HL-60 (cell line): ENCODE measurements around the gene DNLZ.

ENCODE experiments used
- DNase-seq, 2 experiments: peaks; one replicate each; pipeline ENCODE4 v3.0.0-alpha.2; 2010 to 2020; ENCODE audit warnings: low read depth in 1 of 2, low spot score in 1 of 2
- H3K27ac ChIP-seq: fragments of 250-450 bp; sonication (Bioruptor Pico); replicated peaks from 2 replicates; pipeline ENCODE4 v1.5.1; 2020; ENCODE audit warnings: mild to moderate bottlenecking, moderate library complexity
- H3K27me3 ChIP-seq: fragments of 250-450 bp; sonication (Bioruptor Pico); 2 replicates; pipeline ENCODE4 v1.5.1; 2021; ENCODE audit warnings: mild to moderate bottlenecking, moderate library complexity; ENCODE audit not compliant: insufficient read depth, poor library complexity, severe bottlenecking
- H3K4me3 ChIP-seq: replicated peaks from 2 replicates; pipeline ENCODE4 v1.5.1; 2011; ENCODE audit warnings: mild to moderate bottlenecking, control low read depth, low read length; ENCODE audit not compliant: insufficient read depth
- CTCF ChIP-seq: IDR thresholded peaks from one replicate; pipeline ENCODE4 v1.5.1; 2011; ENCODE audit warnings: low read length, control low read depth, inconsistent platforms; ENCODE audit not compliant: insufficient read depth
- GABPA ChIP-seq: IDR thresholded peaks from 2 replicates; pipeline ENCODE4 v1.6.1; 2012; ENCODE audit warnings: low read depth
- POLR2AphosphoS5 ChIP-seq: IDR thresholded peaks from 2 replicates; pipeline ENCODE4 v1.6.1; 2012; ENCODE audit warnings: low read depth
- REST ChIP-seq: IDR thresholded peaks from 2 replicates; pipeline ENCODE4 v1.6.1; 2012; ENCODE audit warnings: low read depth; ENCODE audit not compliant: insufficient replicate concordance
- SPI1 ChIP-seq: IDR thresholded peaks from 2 replicates; pipeline ENCODE4 v1.6.1; 2012; ENCODE audit warnings: low read depth, mild to moderate bottlenecking, borderline replicate concordance

The DNLZ gene

GRCh38 chr9:136331030-136331429, 32.5 kb downstream of the DNLZ start:
- TF ChIP-seq CTCF (no peak), POLR2AphosphoS5 (no peak), SPI1 (no peak), REST (no peak), GABPA (no peak)
- Histone ChIP-seq H3K4me3 (no peak overlapping the region), H3K27me3 (peaks cover 9% of the 10 kb centered on the region)

GRCh38 chr9:136330406-136330990, 33.0 kb downstream of the DNLZ start:
- DNase-seq, result no peak
- Histone ChIP-seq H3K27ac (no peak overlapping the region), H3K4me3 (no peak overlapping the region), H3K27me3 (peaks cover 9% of the 10 kb centered on the region)
- TF ChIP-seq REST, result no peak
- no peak for TF ChIP-seq POLR2AphosphoS5
- no peak for TF ChIP-seq SPI1
- no peak for TF ChIP-seq GABPA
- no peak for TF ChIP-seq CTCF

More at GRCh38 chr9:136331030-136331429, 32.5 kb downstream of the DNLZ start:
- no peak for DNase-seq
- H3K27ac ChIP-seq, result no peak overlapping the region

- no peak for DNase-seq
- TF ChIP-seq REST (no peak), POLR2AphosphoS5 (no peak), CTCF (no peak), GABPA (no peak), SPI1 (no peak)
- no peak overlapping the region for H3K4me3 ChIP-seq
- no peak overlapping the region for H3K27ac ChIP-seq
- peaks cover 9% of the 10 kb centered on the region for H3K27me3 ChIP-seq
Measured at GRCh38 chr9:136329636-136330405, 33.7 kb downstream of the DNLZ start.
